GM18907 (cell line): ENCODE measurements around the gene OCA2.
"Not testable (repeated sequence)": the region's sequence is repeated elsewhere in the genome, so short reads cannot be mapped to it uniquely, and the experiment has no call there.

Source experiments
- ATAC-seq: cut with Tn5 transposase; IDR thresholded peaks from one replicate; pipeline ENCODE4 v1.9.1; 2021; ENCODE audit warnings: mild to moderate bottlenecking, moderate library complexity; ENCODE audit not compliant: unreplicated experiment

Gene OCA2

GRCh38 chr15:27757052-27757451 lies 342.1 kb downstream of the OCA2 start:
- ATAC-seq, result no peak

- no peak for ATAC-seq
Measured at GRCh38 chr15:27752691-27753090, 346.4 kb downstream of the OCA2 start.

GRCh38 chr15:27747997-27748396 lies 351.1 kb downstream of the OCA2 start:
- ATAC-seq, result no peak

DNA sequence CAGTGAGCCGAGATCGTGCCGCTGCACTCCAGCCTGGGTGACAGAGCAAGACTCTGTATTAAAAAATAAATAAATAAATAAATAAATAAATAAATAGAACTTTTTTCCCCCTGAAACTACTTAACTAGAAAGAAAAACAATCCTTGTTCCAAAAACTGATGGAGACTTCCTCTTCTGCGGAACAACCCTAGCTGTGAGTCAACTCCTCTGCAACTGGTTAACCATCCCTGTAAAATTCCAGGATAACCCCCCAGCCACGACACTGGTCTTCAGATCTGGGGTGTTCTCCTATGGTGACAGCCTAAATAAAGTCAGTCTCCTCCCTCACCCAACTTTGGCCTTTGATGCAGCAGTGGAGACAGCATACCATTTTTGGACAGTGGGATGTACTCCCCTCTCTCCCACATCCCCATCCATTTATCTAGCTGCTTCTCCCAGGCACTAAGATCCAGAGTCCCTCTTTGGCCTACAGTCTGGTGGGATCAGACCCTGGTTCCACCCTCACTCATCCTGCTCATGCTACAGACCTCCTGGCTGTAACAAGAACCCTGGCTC lies 352.6 kb downstream of the OCA2 start:
- no peak for ATAC-seq

GRCh38 chr15:27744641-27745040 lies 354.5 kb downstream of the OCA2 start:
- ATAC-seq, result no peak

- no peak for ATAC-seq
Measured at GRCh38 chr15:27743638-27744037, 355.5 kb downstream of the OCA2 start.

DNA sequence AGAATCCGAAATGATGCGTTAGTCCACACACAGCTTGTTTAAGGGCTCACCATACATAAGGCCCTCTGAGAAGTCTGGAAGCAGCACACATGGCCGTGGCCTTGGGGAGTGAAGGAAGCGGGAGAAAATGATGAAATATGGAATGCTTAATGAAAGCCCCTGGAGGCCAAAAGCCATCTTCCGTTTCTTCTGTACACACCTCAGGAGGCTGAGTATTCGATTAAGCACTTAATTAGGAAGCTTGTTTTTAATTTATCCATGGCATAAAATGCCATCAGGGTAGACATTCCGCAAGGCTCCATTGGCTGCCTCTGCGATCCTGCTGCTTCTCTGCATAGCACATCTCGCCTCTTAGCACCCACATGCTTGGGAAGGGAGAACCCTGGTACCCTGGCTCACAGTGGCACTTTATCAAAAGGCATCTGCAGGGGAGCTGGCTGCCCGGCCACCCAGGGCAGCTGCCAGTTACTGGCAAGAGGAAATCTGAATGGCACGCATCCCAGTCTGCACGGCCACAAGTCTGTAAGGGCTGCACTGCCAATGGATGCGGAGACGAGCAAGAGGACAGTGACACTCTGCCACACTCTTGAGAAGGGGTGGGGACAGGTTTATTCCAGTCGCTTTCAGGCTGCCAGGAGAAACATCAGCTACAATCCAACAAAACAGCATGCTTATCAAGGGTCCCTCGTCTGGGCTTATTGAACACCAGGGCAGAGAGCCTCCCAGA lies 356.2 kb downstream of the OCA2 start:
- ATAC-seq, result no peak

DNA sequence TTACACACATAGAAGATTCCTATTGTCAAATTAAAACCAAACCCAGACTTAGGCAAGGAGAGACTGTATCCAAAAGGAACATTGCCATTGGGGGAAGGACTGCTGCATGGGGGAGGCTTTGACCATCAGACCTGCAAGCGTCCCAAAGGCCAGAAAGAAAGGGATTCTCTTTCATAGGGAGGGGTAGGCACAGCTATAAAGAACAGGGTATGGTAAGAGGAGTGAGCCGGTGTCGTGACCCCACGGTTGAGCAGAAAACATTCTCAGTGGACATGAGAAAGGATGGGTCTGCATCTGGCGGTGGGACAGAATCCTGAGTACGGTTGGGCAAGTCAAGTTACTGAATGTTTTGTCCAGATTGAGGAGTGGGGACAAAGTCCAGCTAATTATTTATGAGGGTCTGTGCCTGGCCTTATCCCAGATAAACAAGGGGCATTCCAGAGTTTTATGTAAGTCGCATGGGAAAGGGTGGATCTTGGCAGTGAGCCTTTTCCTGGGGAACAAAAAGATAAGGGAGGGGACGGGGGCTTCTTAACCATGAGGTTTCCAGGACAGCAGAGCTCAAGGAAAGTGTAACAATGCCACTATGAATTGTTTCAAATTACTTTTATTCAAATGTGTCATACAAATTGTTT lies 357.8 kb downstream of the OCA2 start:
- ATAC-seq, result no peak

GRCh38 chr15:27734785-27735495 lies 364.2 kb downstream of the OCA2 start:
- ATAC-seq, result no peak

DNA sequence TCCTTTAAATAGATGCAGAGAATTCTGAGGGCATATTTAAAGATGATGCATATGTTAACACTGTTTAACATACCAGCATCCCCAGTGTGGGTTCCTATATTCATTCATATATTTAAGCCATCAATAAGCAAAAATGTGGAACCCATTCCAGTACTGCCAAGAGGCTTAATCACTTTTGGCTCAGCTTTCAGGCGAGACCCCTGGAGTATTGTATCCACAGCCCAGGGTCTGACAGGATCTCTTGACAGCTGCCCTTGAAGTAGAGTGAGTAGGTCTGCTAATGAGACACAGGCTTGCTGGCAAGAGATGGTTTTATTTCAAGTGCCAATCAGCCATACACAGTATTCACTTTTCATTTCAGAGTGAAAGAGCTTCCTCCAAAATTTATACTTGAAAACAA lies 367.3 kb downstream of the OCA2 start:
- ATAC-seq, result no peak

- ATAC-seq, result no peak
Measured at GRCh38 chr15:27730868-27731267, 368.2 kb downstream of the OCA2 start.

- no peak for ATAC-seq
Measured at GRCh38 chr15:27725731-27726130, 373.4 kb downstream of the OCA2 start.

- no peak for ATAC-seq
Measured at GRCh38 chr15:27723821-27724220, 375.3 kb downstream of the OCA2 start.

DNA sequence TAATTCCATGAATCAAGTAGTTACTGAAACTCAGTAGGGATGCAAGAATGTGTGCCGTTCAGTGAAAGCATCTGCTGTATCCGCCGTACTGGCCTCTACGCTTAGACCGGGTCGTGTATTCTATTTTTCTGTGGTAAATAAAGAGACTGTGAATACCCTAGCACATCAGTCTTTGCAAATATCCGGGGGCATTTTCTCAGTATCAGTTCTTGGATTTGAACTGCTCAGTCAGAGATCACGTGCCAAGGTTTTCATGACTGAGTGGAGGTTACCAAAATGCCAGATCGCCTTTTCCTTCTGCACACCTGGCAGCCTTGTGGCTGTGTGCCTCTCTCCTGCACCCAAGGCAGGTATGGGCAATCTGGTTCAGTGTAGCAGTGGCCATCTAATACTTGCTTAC lies 377.0 kb downstream of the OCA2 start:
- ATAC-seq, result no peak

DNA sequence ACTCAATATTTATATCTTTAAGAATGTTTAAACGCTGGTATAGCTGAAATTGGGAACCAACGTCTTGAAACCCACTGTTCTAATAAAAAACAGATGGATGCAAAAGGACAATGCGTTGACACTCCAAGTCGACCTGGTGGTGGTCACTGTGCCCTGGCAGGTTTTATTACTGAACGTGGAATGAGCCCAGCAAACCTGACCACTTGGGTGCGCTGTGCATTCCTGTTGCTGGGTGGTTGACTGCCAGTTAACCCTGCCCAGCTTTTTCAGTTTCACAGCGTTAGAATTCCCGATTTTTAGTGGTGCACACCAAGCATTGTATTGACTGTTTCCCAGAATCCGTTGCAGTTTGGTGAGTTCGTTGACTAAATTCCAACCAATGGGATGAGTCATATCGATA lies 384.4 kb downstream of the OCA2 start:
- no peak for ATAC-seq

GRCh38 chr15:27713850-27714249 lies 385.3 kb downstream of the OCA2 start:
- not testable (repeated sequence) for ATAC-seq

DNA sequence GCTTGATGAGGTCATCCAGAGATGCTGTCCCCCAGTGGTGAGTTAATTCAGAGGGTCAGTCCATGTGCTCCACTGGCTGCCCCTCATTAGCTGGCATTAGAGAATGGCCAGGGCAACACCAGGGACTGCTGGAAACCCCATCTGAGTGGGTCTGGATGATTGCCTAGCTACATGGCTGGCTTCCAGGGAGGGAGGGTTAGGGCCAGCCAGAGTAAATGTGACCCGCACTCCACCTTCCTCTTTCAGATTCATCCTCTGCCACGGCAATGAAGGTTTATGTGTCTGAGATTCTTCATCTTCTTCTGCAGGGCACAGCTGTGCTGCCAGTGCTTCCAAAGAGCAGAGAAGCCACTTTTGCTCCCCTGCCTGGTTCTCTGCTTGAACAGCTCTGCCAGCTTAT lies 391.9 kb downstream of the OCA2 start:
- ATAC-seq, result no peak

- ATAC-seq, result no peak
Measured at GRCh38 chr15:27706300-27706699, 392.8 kb downstream of the OCA2 start.

DNA sequence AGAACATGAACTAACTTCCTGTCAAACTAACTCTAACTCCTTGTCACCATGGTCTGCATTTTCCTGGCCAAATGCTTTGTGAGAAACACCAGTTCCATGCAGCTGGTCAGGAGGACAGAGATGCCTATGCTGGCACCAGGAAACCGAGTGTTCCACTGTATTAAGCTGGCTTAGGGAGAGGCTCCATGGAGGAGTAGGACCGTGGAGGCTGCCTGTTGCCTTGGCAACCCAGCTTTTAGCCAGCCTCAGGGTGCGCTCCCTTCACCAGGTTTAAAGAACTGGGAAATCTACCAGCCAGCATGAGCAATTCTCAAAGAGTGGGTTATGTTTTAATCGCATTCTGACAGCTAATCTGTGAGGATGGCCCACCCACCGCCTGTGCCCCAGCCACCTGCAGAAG lies 394.1 kb downstream of the OCA2 start:
- ATAC-seq, result no peak
